Fibroblast of lung (primary cell): ENCODE measurements around the gene PIP5K1C.

Experiments used
- CTCF ChIP-seq, 2 donors: IDR thresholded peaks in 1 of 2; conservative IDR thresholded peaks in 1 of 2; 1 replicate in 1 of 2; 2 replicates in 1 of 2; pipeline ENCODE4 v1.5.1; 2011 to 2012; ENCODE audit warnings: low read length in 2 of 2, control low read depth in 1 of 2, inconsistent platforms in 1 of 2, low read depth in 1 of 2, mild to moderate bottlenecking in 1 of 2
- EZH2 ChIP-seq: IDR thresholded peaks from 2 replicates; pipeline ENCODE4 v1.5.1; 2012; ENCODE audit warnings: low read length, control low read depth, mild to moderate bottlenecking; ENCODE audit errors: missing control alignments

- TF ChIP-seq CTCF (conservative IDR thresholded peaks at IDR 0.05 in 1 of 2, IDR thresholded peaks at IDR 0.05 in 1 of 2; ENCODE audit: low read depth in 1 of 2, low read length in 2 of 2) (no peak), EZH2 (no peak)
Measured at GRCh38 chr19:3632098-3632497, 68.2 kb downstream of the PIP5K1C start.
